A549 (cell line): ENCODE results near the gene SARDH. TPM values are rescaled to one million over a fixed set of nuclear protein-coding genes. Genes with fewer than 3 reads are reported as not detected.

Experiments used
- ATAC-seq, 2 experiments: fragments of 200-7000 bp in 1 of 2; fragments of >200 bp in 1 of 2; cut with Nextera tagmentation in 1 of 2; cut with Tn5 transposase in 1 of 2; 3 replicates each; pipeline versions ENCODE4 v1.8.0 to v1.9.1; 2018 to 2020; ENCODE audit warnings: mild to moderate bottlenecking in 1 of 2, moderate library complexity in 1 of 2
- CTCF ChIA-PET: fragments of 300-600 bp; sonication (Branson Sonifier 250); formaldehyde crosslinking; extraction: SDS; loops from one replicate; lab custom pipeline; 2021; ENCODE audit warnings: antibody characterized with exemption, inconsistent platforms; lab: Yijun Ruan, JAX
- POLR2A ChIA-PET: fragments of 350-600 bp; formaldehyde crosslinking; extraction: SDS; loops from one replicate; lab custom pipeline; 2021; ENCODE audit warnings: antibody characterized with exemption, inconsistent platforms; lab: Yijun Ruan, JAX
- DNase-seq, 2 experiments: peaks; one replicate each; pipeline versions ENCODE4 v3.0.0 to v3.0.0-alpha.2; 2011 to 2016; ENCODE audit warnings: low read depth in 1 of 2, low spot score in 1 of 2
- FAIRE-seq: peaks from 2 replicates; lab custom pipeline; 2011; peaks lifted over from hg19 to GRCh38; lab: Jason Lieb, UNC
- H3K27ac ChIP-seq, 2 experiments: fragments of >200 bp; sonication (Bioruptor Twin); formaldehyde crosslinking; 3 replicates each; pipeline ENCODE4 v1.5.1; 2016 to 2017
- H3K4me1 ChIP-seq: fragments of >200 bp; sonication (Bioruptor Twin); formaldehyde crosslinking; 3 replicates; pipeline ENCODE4 v1.6.1; 2016
- H3K4me2 ChIP-seq: fragments of >200 bp; sonication (Bioruptor Twin); formaldehyde crosslinking; 3 replicates; pipeline ENCODE4 v1.6.1; 2016
- H3K4me3 ChIP-seq: fragments of >200 bp; sonication (Bioruptor Twin); formaldehyde crosslinking; 3 replicates; pipeline ENCODE4 v1.5.1; 2016
- H3K9me3 ChIP-seq: fragments of >200 bp; sonication (Bioruptor Twin); formaldehyde crosslinking; 3 replicates; pipeline ENCODE4 v1.6.1; 2016
- CHD4 ChIP-seq: fragments of 200-600 bp; sonication (generic); IDR thresholded peaks from 2 replicates; pipeline ENCODE4 v1.6.1; 2016; ENCODE audit warnings: antibody characterized with exemption, mild to moderate bottlenecking, borderline replicate concordance
- EHF ChIP-seq: fragments of 250-450 bp; sonication (Bioruptor Pico); IDR thresholded peaks from 2 replicates; pipeline ENCODE4 v1.5.0; 2020; ENCODE audit warnings: mild to moderate bottlenecking
- EHMT2 ChIP-seq: fragments of 200-600 bp; sonication (generic); IDR thresholded peaks from 2 replicates; pipeline ENCODE4 v1.6.1; 2016; ENCODE audit warnings: antibody characterized with exemption, low read depth, mild to moderate bottlenecking, moderate library complexity
- EP300 ChIP-seq, 2 experiments: fragments of >200 bp; sonication (Bioruptor Twin); formaldehyde crosslinking; IDR thresholded peaks; 2 replicates in 1 of 2; 3 replicates in 1 of 2; pipeline ENCODE4 v1.6.1; 2016 to 2017
- ESRRA ChIP-seq: fragments of 150-350 bp; IDR thresholded peaks from 2 replicates; pipeline ENCODE4 v1.6.1; 2014; ENCODE audit warnings: mild to moderate bottlenecking, low read length, borderline replicate concordance
- GATA3 ChIP-seq: IDR thresholded peaks from 2 replicates; pipeline ENCODE4 v1.6.1; 2012; ENCODE audit warnings: borderline replicate concordance
- KDM1A ChIP-seq: fragments of 200-600 bp; sonication (generic); IDR thresholded peaks from 2 replicates; pipeline ENCODE4 v1.6.1; 2016; ENCODE audit warnings: low read depth, mild to moderate bottlenecking
- MYC ChIP-seq: IDR thresholded peaks from 2 replicates; pipeline ENCODE4 v1.6.1; 2012; ENCODE audit warnings: mild to moderate bottlenecking, inconsistent platforms, low read length, improper control_type of control experiment, borderline replicate concordance
- NFE2L2 ChIP-seq: fragments of 150-350 bp; conservative IDR thresholded peaks from 2 replicates; pipeline ENCODE4 v1.6.1; 2014; ENCODE audit warnings: low read length
- NPAS2 ChIP-seq: fragments of 250-450 bp; sonication (Bioruptor Pico); IDR thresholded peaks from 2 replicates; pipeline ENCODE4 v1.8.0; 2022; ENCODE audit warnings: mild to moderate bottlenecking, moderate library complexity, borderline replicate concordance
- POLR2A ChIP-seq: IDR thresholded peaks from 2 replicates; pipeline ENCODE4 v1.6.1; 2012; ENCODE audit warnings: mild to moderate bottlenecking, low read length
- POLR2AphosphoS2 ChIP-seq: conservative IDR thresholded peaks from 2 replicates; pipeline ENCODE4 v1.6.1; 2012; ENCODE audit warnings: low read length, improper control_type of control experiment, inconsistent platforms
- RCOR1 ChIP-seq: fragments of 150-350 bp; IDR thresholded peaks from 2 replicates; pipeline ENCODE4 v1.6.1; 2014; ENCODE audit warnings: antibody characterized with exemption, low read length, low read depth
- RNF2 ChIP-seq: fragments of 200-600 bp; sonication (generic); IDR thresholded peaks from 2 replicates; pipeline ENCODE4 v1.6.1; 2016; ENCODE audit warnings: low read depth, mild to moderate bottlenecking, antibody characterized with exemption, moderate library complexity, borderline replicate concordance
- SMC3 ChIP-seq: fragments of >200 bp; sonication (Bioruptor Twin); formaldehyde crosslinking; IDR thresholded peaks from 3 replicates; pipeline ENCODE4 v1.6.1; 2018; ENCODE audit warnings: inconsistent platforms
- ZNF302 ChIP-seq: fragments of 250-450 bp; sonication (Bioruptor Pico); IDR thresholded peaks from 2 replicates; pipeline ENCODE4 v1.9.0; 2021; ENCODE audit warnings: inconsistent platforms, mild to moderate bottlenecking, moderate library complexity
- WGBS: methylation state at CpG from one replicate; pipeline ENCODE4 v1.1.6; 2017; ENCODE audit errors: missing lambda C conversion rate; 5-methylcytosine and 5-hydroxymethylcytosine counted together
- polyA plus RNA-seq, 4 experiments: library from polyadenylated mRNA; depleted of rRNA in 3 of 4; stranded (reverse); fragments of >200 nt; fragmentation: RNase III in 1 of 4; extraction: RNeasy Plus Mini Kit Qiagen cat#74134 plus additional on column Dnase treatment in 1 of 4; gene quantifications; 2 replicates in 3 of 4; 3 replicates in 1 of 4; pipeline ENCODE4 v1.2.3, GENCODE V29; 2011 to 2017
- TF ChIP-seq, protein P1 (sequence below): IDR thresholded peaks from 2 replicates; pipeline ENCODE4 v1.6.1; 2012; ENCODE audit warnings: low read depth, borderline replicate concordance
- TF ChIP-seq, protein P2 (sequence below): fragments of 150-350 bp; IDR thresholded peaks from 2 replicates; pipeline ENCODE4 v1.6.1; 2014; ENCODE audit warnings: low read depth, mild to moderate bottlenecking, low read length
- TF ChIP-seq, protein P3 (sequence below): fragments of 450-650 bp; IDR thresholded peaks from 2 replicates; pipeline ENCODE4 v1.6.1; 2014; ENCODE audit warnings: antibody characterized with exemption
- TF ChIP-seq, protein P4 (sequence below): fragments of 250-450 bp; sonication (Bioruptor Pico); IDR thresholded peaks from 2 replicates; pipeline ENCODE4 v1.5.0; 2021; ENCODE audit warnings: mild to moderate bottlenecking, moderate library complexity, borderline replicate concordance

The SARDH gene
- polyA plus RNA-seq, 2 of the 4 experiments (the other 2 are of a cell fraction): 0.08 TPM; not detected in 1

DNA sequence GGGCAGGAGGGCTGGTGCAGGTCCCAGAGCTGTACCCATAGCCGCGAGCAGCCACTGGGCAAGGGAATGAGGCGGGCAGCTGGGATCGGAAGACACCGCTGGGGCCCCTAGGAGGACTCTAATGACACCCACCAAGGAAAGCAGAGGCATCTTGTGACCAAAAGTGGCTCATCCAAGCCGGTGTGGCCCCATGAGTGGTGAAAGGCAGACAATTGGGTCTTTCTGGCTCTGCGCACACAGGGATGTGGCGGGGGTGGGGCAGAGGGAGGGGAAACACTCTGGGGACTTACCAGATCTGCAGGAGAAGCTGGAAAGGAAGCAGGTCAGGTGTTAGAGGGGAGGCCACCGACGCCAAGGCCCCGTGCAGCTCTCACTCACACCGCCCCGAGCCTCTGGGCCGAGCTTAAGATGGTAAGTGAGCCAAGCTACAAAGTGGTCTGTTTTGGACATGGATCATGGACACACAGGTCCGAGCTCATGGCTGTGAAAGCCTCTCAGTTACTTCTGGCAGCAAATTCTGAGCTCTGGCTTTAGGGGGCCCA, 42.3 kb upstream of the SARDH start:
- 0 out of 3 replicates have a peak, but pooled peaks cover under 1% of the 10 kb centered on the region for H3K9me3 ChIP-seq
- no peak for DNase-seq
- TF ChIP-seq RNF2 (no peak), ESRRA (no peak), POLR2AphosphoS2 (no peak), RCOR1 (no peak), POLR2A (no peak)
- TF ChIP-seq, protein P1, sequence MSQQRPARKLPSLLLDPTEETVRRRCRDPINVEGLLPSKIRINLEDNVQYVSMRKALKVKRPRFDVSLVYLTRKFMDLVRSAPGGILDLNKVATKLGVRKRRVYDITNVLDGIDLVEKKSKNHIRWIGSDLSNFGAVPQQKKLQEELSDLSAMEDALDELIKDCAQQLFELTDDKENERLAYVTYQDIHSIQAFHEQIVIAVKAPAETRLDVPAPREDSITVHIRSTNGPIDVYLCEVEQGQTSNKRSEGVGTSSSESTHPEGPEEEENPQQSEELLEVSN: no peak
- TF ChIP-seq, protein P2, sequence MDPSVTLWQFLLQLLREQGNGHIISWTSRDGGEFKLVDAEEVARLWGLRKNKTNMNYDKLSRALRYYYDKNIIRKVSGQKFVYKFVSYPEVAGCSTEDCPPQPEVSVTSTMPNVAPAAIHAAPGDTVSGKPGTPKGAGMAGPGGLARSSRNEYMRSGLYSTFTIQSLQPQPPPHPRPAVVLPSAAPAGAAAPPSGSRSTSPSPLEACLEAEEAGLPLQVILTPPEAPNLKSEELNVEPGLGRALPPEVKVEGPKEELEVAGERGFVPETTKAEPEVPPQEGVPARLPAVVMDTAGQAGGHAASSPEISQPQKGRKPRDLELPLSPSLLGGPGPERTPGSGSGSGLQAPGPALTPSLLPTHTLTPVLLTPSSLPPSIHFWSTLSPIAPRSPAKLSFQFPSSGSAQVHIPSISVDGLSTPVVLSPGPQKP: no peak
- TF ChIP-seq, all 56 proteins: peak for 0
- 91% methylated on average over 13 of the region's 15 CpGs for whole genome bisulfite sequencing
- CTCF ChIA-PET: interaction anchor here (0.6 to 18.7 kb wide), 10 partner anchors 11 to 319 kb away, joined by 3 to 348 read pairs (median 16); no protein-coding TSS in a partner anchor
- FAIRE-seq (no peak), ATAC-seq (no peak)
- no peak overlapping the region for H3K4me3 ChIP-seq
- no peak overlapping the region for H3K4me2 ChIP-seq
- H3K27ac ChIP-seq: no peak overlapping the region
- POLR2A ChIA-PET: no interaction called here
- H3K4me1 ChIP-seq: no peaks in the 10 kb centered on the region

DNA sequence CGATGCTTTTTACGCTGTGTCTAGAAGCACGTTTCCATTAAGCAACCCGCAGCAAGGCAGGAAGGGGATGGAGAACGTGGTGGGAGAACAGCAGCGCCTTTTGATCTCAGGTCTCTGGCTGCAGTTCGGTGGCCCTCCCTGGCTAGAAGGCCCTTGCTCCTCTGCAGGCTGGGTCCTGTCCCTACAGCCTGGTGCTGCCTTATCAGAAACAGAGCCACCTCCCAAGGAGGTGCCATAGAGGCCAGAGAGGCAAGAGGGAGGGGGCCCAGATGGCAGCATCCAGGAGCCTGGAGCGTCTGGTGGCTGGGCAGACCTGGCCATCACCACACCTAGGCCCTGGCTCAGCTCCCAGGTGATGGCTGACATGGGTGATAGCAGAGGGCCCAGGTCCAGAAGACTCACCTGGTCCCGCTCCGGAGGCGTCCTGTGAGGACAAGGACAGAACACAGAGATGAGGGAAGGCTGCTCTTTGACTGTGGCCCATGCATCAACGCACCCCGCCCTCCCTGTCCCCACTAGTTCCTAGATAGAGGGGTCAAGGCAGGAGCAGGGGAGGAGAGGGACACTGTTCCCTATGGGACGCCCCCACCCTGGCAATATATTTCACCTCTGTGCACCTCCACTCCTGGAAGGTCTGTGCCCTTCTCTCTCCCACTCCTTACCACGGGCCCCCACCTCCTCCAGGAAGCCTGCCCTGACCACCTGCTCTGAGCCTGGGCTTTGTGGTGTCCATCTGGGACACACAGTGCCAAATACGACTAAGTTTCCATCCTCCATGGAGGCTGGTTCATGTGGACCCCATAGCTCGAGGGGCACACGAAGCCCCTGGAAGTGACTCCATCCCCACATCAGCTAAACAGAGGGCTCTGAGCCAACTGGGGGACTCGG, 41.6 kb upstream of the SARDH start:
- ChIA-PET POLR2A (no interaction called here), CTCF (interaction anchor here (1.4 to 18.7 kb wide), 7 partner anchors 13 to 352 kb away, joined by 3 to 348 read pairs (median 19); no protein-coding TSS in a partner anchor)
- H3K4me3 ChIP-seq: no peak overlapping the region
- H3K4me1 ChIP-seq: no peaks in the 10 kb centered on the region
- 88% methylated on average over 17 of the region's 19 CpGs for WGBS
- no peak overlapping the region for H3K27ac ChIP-seq
- ATAC-seq: no peak
- H3K4me2 ChIP-seq: no peak overlapping the region
- no peak for DNase-seq
- no peak for FAIRE-seq
- H3K9me3 ChIP-seq: peaks cover 7% of the 10 kb centered on the region; the same call in 2 of the 3 replicates
- no peak for TF ChIP-seq GATA3
- no peak for TF ChIP-seq NFE2L2
- TF ChIP-seq, protein P3, sequence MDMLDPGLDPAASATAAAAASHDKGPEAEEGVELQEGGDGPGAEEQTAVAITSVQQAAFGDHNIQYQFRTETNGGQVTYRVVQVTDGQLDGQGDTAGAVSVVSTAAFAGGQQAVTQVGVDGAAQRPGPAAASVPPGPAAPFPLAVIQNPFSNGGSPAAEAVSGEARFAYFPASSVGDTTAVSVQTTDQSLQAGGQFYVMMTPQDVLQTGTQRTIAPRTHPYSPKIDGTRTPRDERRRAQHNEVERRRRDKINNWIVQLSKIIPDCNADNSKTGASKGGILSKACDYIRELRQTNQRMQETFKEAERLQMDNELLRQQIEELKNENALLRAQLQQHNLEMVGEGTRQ: no peak
- no peak for TF ChIP-seq EHF
- TF ChIP-seq EHMT2: no peak
- no peak for TF ChIP-seq NPAS2 (CRISPR knock-in tag)
- TF ChIP-seq MYC: no peak
- TF ChIP-seq SMC3: no peak
- TF ChIP-seq EP300 (IDR thresholded peaks at IDR 0.05): no peak
- no peak for TF ChIP-seq ZNF302 (CRISPR knock-in tag)
- no peak for TF ChIP-seq RCOR1
- TF ChIP-seq CHD4: no peak
- no peak for TF ChIP-seq KDM1A
- TF ChIP-seq, protein P4, sequence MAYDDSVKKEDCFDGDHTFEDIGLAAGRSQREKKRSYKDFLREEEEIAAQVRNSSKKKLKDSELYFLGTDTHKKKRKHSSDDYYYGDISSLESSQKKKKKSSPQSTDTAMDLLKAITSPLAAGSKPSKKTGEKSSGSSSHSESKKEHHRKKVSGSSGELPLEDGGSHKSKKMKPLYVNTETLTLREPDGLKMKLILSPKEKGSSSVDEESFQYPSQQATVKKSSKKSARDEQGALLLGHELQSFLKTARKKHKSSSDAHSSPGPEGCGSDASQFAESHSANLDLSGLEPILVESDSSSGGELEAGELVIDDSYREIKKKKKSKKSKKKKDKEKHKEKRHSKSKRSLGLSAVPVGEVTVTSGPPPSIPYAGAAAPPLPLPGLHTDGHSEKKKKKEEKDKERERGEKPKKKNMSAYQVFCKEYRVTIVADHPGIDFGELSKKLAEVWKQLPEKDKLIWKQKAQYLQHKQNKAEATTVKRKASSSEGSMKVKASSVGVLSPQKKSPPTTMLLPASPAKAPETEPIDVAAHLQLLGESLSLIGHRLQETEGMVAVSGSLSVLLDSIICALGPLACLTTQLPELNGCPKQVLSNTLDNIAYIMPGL (CRISPR knock-in tag): no peak
- TF ChIP-seq, protein P2: no peak
